HepG2 (cell line): ENCODE results near the gene ACCS.

ENCODE experiments used
- FOXM1 ChIP-seq: sonication (generic); formaldehyde crosslinking; IDR thresholded peaks from 2 replicates; pipeline ENCODE4 v1.5.0; 2020; ENCODE audit warnings: missing genetic modification reagents
- TF ChIP-seq, protein P1 (sequence below): sonication (generic); formaldehyde crosslinking; IDR thresholded peaks from 2 replicates; pipeline ENCODE4 v1.5.0; 2020; ENCODE audit warnings: mild to moderate bottlenecking, missing genetic modification reagents, moderate library complexity

DNA sequence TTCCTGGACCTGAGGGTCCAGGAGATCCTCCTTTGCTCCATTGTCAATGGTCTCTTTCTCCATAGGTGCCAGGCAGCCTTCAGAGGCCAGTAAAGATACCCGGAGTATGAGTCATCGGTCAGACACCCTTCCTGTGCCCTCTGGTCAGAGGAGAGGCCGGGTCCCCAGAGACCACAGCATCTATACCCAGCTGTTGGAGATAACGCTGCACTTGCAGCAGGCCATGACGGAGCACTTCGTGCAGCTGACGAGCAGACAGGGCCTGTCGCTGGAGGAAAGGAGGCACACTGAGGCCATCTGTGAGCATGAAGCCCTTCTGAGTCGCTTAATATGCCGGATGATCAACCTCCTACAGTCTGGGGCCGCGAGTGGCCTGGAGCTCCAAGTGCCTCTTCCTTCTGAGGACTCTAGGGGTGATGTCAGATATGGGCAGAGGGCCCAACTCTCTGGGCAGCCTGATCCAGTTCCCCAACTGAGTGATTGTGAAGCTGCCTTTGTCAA is 18.1 kb upstream of the ACCS start, which contains the start of gene ACCSL:
- TF ChIP-seq FOXM1 = no peak
- TF ChIP-seq, protein P1, sequence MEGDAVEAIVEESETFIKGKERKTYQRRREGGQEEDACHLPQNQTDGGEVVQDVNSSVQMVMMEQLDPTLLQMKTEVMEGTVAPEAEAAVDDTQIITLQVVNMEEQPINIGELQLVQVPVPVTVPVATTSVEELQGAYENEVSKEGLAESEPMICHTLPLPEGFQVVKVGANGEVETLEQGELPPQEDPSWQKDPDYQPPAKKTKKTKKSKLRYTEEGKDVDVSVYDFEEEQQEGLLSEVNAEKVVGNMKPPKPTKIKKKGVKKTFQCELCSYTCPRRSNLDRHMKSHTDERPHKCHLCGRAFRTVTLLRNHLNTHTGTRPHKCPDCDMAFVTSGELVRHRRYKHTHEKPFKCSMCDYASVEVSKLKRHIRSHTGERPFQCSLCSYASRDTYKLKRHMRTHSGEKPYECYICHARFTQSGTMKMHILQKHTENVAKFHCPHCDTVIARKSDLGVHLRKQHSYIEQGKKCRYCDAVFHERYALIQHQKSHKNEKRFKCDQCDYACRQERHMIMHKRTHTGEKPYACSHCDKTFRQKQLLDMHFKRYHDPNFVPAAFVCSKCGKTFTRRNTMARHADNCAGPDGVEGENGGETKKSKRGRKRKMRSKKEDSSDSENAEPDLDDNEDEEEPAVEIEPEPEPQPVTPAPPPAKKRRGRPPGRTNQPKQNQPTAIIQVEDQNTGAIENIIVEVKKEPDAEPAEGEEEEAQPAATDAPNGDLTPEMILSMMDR (CRISPR knock-in tag) = no peak
